Measurements from ENCODE around the gene P2RX2. TPM values are rescaled to one million over a fixed set of nuclear protein-coding genes. Genes with fewer than 3 reads are reported as not detected.
A peak's percentile ranks its signal among the peaks of the same experiment; 100 is the strongest.

P2RX2 gene
- total RNA-seq, 1 donor from 2014 or later = not detected

DNA sequence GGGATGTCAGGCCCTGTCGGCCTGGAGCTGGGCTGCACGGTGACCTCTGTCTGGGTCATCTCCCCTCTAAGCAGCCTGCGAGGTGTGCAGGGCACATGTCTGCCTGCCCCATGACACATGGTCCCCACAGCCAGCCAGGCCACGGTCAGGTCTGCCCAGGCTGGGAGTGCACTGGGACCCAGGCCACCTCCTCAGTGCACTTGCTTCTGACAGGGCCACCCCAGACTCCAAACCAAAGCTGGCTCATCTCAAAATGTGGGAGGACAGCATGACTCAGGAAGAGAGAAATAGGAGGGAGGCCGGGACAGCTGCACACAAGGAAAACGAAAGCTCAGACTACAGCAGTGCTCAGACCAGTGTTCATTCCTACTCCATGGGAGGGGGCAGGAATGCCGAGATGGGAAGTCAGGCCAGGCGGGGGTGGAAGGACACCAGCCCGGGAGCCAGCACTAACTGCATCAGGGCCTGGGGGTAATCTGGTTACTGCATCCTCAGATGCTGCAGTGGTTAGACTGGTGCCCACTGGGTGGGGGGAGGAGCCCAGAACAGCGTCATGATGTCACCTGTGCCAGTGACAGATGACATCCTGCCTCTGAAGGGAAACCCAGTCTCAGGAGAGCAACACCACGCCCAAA is 4.0 kb downstream of the P2RX2 start:
- H3K4me1 Mint-ChIP-seq (ENCODE audit: low read depth, unreplicated experiment) = peaks cover 12% of the 10 kb centered on the region
- H3K36me3 Mint-ChIP-seq (ENCODE audit: low read depth, unreplicated experiment) = peaks cover 4% of the 10 kb centered on the region
- peaks cover 2% of the 10 kb centered on the region for H3K9me3 Mint-ChIP-seq (ENCODE audit: unreplicated experiment)
- FAIRE-seq = no peak
- H3K27me3 Mint-ChIP-seq (ENCODE audit: low read depth, unreplicated experiment) = peaks cover 15% of the 10 kb centered on the region
- no peaks in the 10 kb centered on the region for H4K20me1 ChIP-seq (ENCODE audit: insufficient read depth, low read length)
- peaks cover 3% of the 10 kb centered on the region for H3K9me3 ChIP-seq (ENCODE audit: insufficient read depth, low read depth, low read length)
- peaks cover 11% of the 10 kb centered on the region for H3K27me3 ChIP-seq (ENCODE audit: insufficient read depth, low read length)
- H2AFZ ChIP-seq (ENCODE audit: low read depth, low read length) = peak overlapping the region; percentile 54
- peaks cover under 1% of the 10 kb centered on the region for H3K36me3 ChIP-seq (ENCODE audit: insufficient read depth, low read length)
- H3K27ac Mint-ChIP-seq (ENCODE audit: unreplicated experiment) = peak overlapping the region; percentile 66
- peak; percentile 77 for DNase-seq (ENCODE audit: low read depth)
- no peaks in the 10 kb centered on the region for H3K79me2 ChIP-seq (ENCODE audit: insufficient read depth, low read length)
- peak overlapping the region; percentile 48 for H3K4me2 ChIP-seq (ENCODE audit: low read length)
- TF ChIP-seq EZH2 (IDR thresholded peaks at IDR 0.05; ENCODE audit: insufficient read depth, low read length) = no peak
- TF ChIP-seq, protein P1, sequence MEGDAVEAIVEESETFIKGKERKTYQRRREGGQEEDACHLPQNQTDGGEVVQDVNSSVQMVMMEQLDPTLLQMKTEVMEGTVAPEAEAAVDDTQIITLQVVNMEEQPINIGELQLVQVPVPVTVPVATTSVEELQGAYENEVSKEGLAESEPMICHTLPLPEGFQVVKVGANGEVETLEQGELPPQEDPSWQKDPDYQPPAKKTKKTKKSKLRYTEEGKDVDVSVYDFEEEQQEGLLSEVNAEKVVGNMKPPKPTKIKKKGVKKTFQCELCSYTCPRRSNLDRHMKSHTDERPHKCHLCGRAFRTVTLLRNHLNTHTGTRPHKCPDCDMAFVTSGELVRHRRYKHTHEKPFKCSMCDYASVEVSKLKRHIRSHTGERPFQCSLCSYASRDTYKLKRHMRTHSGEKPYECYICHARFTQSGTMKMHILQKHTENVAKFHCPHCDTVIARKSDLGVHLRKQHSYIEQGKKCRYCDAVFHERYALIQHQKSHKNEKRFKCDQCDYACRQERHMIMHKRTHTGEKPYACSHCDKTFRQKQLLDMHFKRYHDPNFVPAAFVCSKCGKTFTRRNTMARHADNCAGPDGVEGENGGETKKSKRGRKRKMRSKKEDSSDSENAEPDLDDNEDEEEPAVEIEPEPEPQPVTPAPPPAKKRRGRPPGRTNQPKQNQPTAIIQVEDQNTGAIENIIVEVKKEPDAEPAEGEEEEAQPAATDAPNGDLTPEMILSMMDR (IDR thresholded peaks at IDR 0.05; ENCODE audit: insufficient read depth, low read depth, low read length) = no peak
- no peak overlapping the region for H3K4me3 ChIP-seq (ENCODE audit: insufficient read depth, low read depth, low read length)
- peak overlapping the region; percentile 10 for H3K9ac ChIP-seq (ENCODE audit: low read length)
- no peak overlapping the region for H3K27ac ChIP-seq (ENCODE audit: low read depth, low read length)
- peak overlapping the region; percentile 45 for H3K4me3 Mint-ChIP-seq (ENCODE audit: unreplicated experiment)
- peaks cover 10% of the 10 kb centered on the region for H3K4me1 ChIP-seq (ENCODE audit: insufficient read depth, low read length)

DNA sequence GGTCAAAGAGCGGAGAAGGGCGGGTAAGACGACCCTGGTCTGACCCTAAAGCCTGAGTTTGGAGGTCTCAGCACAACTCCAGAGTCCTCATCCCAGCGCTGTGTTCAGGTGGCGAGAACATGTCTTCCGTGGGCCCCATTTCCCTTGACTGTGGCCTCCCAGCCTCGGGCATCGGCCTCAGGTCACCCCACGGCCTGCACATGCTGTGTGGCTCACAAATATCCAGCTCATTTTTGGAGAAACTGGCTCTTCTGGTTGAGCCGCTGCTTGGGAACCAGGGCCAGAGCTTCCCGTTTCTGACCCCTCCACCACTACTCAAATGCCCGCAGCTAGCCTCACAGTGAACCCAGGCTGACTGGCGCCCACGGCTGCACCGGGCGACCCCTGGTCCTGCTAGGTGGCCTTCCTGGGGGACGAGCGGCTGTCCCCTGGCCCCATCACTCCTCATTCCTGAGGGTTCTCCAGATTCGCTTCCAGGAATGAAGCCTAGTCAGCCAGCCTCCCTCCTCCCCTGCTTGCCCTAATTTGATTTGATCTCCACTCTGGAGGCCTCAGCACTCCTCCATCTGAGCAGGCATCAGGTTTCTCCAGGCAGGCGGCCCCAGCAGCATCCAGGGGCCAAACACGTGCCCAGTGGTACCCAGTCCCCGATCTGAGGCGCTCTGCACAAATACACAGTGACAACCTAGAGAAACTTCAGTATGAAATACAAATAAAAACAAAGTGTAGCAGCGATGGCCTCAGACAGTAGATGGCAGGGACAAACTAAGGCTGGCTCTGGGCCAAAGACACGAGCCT is 4.7 kb downstream of the P2RX2 start:
- TF ChIP-seq EZH2 (IDR thresholded peaks at IDR 0.05; ENCODE audit: insufficient read depth, low read length) = no peak
- TF ChIP-seq, protein P1 (IDR thresholded peaks at IDR 0.05; ENCODE audit: insufficient read depth, low read depth, low read length) = no peak
- Histone ChIP-seq H3K9ac (ENCODE audit: low read length) (peak overlapping the region; percentile 10), H3K4me1 (ENCODE audit: insufficient read depth, low read length) (peaks cover 10% of the 10 kb centered on the region), H3K4me3 (ENCODE audit: insufficient read depth, low read depth, low read length) (no peak overlapping the region), H3K79me2 (ENCODE audit: insufficient read depth, low read length) (no peaks in the 10 kb centered on the region), H2AFZ (ENCODE audit: low read depth, low read length) (no peak overlapping the region), H4K20me1 (ENCODE audit: insufficient read depth, low read length) (no peaks in the 10 kb centered on the region), H3K36me3 (ENCODE audit: insufficient read depth, low read length) (peaks cover 3% of the 10 kb centered on the region), H3K27ac (ENCODE audit: low read depth, low read length) (no peak overlapping the region), H3K9me3 (ENCODE audit: insufficient read depth, low read depth, low read length) (no peaks in the 10 kb centered on the region), H3K27me3 (ENCODE audit: insufficient read depth, low read length) (peaks cover 4% of the 10 kb centered on the region), H3K4me2 (ENCODE audit: low read length) (peak overlapping the region; percentile 48)
- Mint-ChIP-seq H3K4me1 (ENCODE audit: low read depth, unreplicated experiment) (peaks cover 12% of the 10 kb centered on the region), H3K4me3 (ENCODE audit: unreplicated experiment) (peak overlapping the region; percentile 45), H3K9me3 (ENCODE audit: unreplicated experiment) (no peaks in the 10 kb centered on the region), H3K27ac (ENCODE audit: unreplicated experiment) (peak overlapping the region; percentile 77), H3K27me3 (ENCODE audit: low read depth, unreplicated experiment) (peaks cover 8% of the 10 kb centered on the region), H3K36me3 (ENCODE audit: low read depth, unreplicated experiment) (peaks cover 4% of the 10 kb centered on the region)
- DNase-seq (ENCODE audit: low read depth) (no peak), FAIRE-seq (no peak)

Data from astrocyte (in vitro differentiated cells and primary cell).